A549 (cell line): ENCODE measurements around the gene OR8S1. TPM values are rescaled to one million over a fixed set of nuclear protein-coding genes. Genes with fewer than 3 reads are reported as not detected.

Experiments
- ATAC-seq, 2 experiments: fragments of 200-7000 bp in 1 of 2; fragments of >200 bp in 1 of 2; cut with Nextera tagmentation in 1 of 2; cut with Tn5 transposase in 1 of 2; 3 replicates each; pipeline versions ENCODE4 v1.8.0 to v1.9.1; 2018 to 2020; ENCODE audit warnings: mild to moderate bottlenecking in 1 of 2, moderate library complexity in 1 of 2
- CTCF ChIA-PET: fragments of 300-600 bp; sonication (Branson Sonifier 250); formaldehyde crosslinking; extraction: SDS; loops from one replicate; lab custom pipeline; 2021; ENCODE audit warnings: antibody characterized with exemption, inconsistent platforms; lab: Yijun Ruan, JAX
- POLR2A ChIA-PET: fragments of 350-600 bp; formaldehyde crosslinking; extraction: SDS; loops from one replicate; lab custom pipeline; 2021; ENCODE audit warnings: antibody characterized with exemption, inconsistent platforms; lab: Yijun Ruan, JAX
- DNase-seq, 2 experiments: peaks; one replicate each; pipeline versions ENCODE4 v3.0.0 to v3.0.0-alpha.2; 2011 to 2016; ENCODE audit warnings: low read depth in 1 of 2, low spot score in 1 of 2
- FAIRE-seq: peaks from 2 replicates; lab custom pipeline; 2011; peaks lifted over from hg19 to GRCh38; lab: Jason Lieb, UNC
- H3K27ac ChIP-seq, 2 experiments: fragments of >200 bp; sonication (Bioruptor Twin); formaldehyde crosslinking; 3 replicates each; pipeline ENCODE4 v1.5.1; 2016 to 2017
- H3K4me1 ChIP-seq: fragments of >200 bp; sonication (Bioruptor Twin); formaldehyde crosslinking; 3 replicates; pipeline ENCODE4 v1.6.1; 2016
- H3K4me2 ChIP-seq: fragments of >200 bp; sonication (Bioruptor Twin); formaldehyde crosslinking; 3 replicates; pipeline ENCODE4 v1.6.1; 2016
- H3K4me3 ChIP-seq: fragments of >200 bp; sonication (Bioruptor Twin); formaldehyde crosslinking; 3 replicates; pipeline ENCODE4 v1.5.1; 2016
- H3K9me3 ChIP-seq: fragments of >200 bp; sonication (Bioruptor Twin); formaldehyde crosslinking; 3 replicates; pipeline ENCODE4 v1.6.1; 2016
- ATOH8 ChIP-seq: fragments of 250-450 bp; sonication (Bioruptor Pico); IDR thresholded peaks from 2 replicates; pipeline ENCODE4 v1.5.0; 2020; ENCODE audit warnings: low read depth, mild to moderate bottlenecking, moderate library complexity
- CBX2 ChIP-seq: fragments of 200-600 bp; sonication (generic); IDR thresholded peaks from 2 replicates; pipeline ENCODE4 v1.6.1; 2016; ENCODE audit warnings: low read depth, mild to moderate bottlenecking, borderline replicate concordance
- CBX8 ChIP-seq: fragments of 200-600 bp; sonication (generic); IDR thresholded peaks from 2 replicates; pipeline ENCODE4 v1.6.1; 2016
- CEBPB ChIP-seq, 2 experiments: fragments of >200 bp in 1 of 2; sonication (Bioruptor Twin) in 1 of 2; formaldehyde crosslinking in 1 of 2; IDR thresholded peaks; 2 replicates each; pipeline ENCODE4 v1.6.1; 2012 to 2016
- CHD2 ChIP-seq: fragments of 150-350 bp; IDR thresholded peaks from 2 replicates; pipeline ENCODE4 v1.6.1; 2014; ENCODE audit warnings: low read length; ENCODE audit not compliant: partially characterized antibody
- ELK1 ChIP-seq: fragments of 150-350 bp; IDR thresholded peaks from 2 replicates; pipeline ENCODE4 v1.6.1; 2014; ENCODE audit warnings: low read depth, mild to moderate bottlenecking, low read length
- ESRRA ChIP-seq: fragments of 150-350 bp; IDR thresholded peaks from 2 replicates; pipeline ENCODE4 v1.6.1; 2014; ENCODE audit warnings: mild to moderate bottlenecking, low read length, borderline replicate concordance
- FOXS1 ChIP-seq: fragments of 250-450 bp; sonication (Bioruptor Pico); IDR thresholded peaks from 2 replicates; pipeline ENCODE4 v1.5.0; 2020; ENCODE audit warnings: mild to moderate bottlenecking, moderate library complexity
- HDAC2 ChIP-seq: fragments of 200-600 bp; sonication (generic); IDR thresholded peaks from 2 replicates; pipeline ENCODE4 v1.6.1; 2016
- HMGXB4 ChIP-seq: fragments of 250-450 bp; sonication (Bioruptor Pico); IDR thresholded peaks from 2 replicates; pipeline ENCODE4 v1.5.0; 2021; ENCODE audit warnings: mild to moderate bottlenecking, moderate library complexity, borderline replicate concordance
- HOXB13 ChIP-seq: fragments of 250-450 bp; sonication (Bioruptor Pico); IDR thresholded peaks from 2 replicates; pipeline ENCODE4 v1.5.0; 2020; ENCODE audit warnings: low read depth, mild to moderate bottlenecking, moderate library complexity
- JUN ChIP-seq, 2 experiments: fragments of >200 bp; sonication (Bioruptor Twin); formaldehyde crosslinking; IDR thresholded peaks; 2 replicates in 1 of 2; 3 replicates in 1 of 2; pipeline ENCODE4 v1.6.1; 2016 to 2017
- JUNB ChIP-seq: fragments of >200 bp; sonication (Bioruptor Twin); formaldehyde crosslinking; IDR thresholded peaks from 2 replicates; pipeline ENCODE4 v1.6.1; 2016
- KDM5A ChIP-seq: fragments of 200-600 bp; sonication (generic); IDR thresholded peaks from 2 replicates; pipeline ENCODE4 v1.6.1; 2016; ENCODE audit warnings: antibody characterized with exemption, mild to moderate bottlenecking
- MAZ ChIP-seq: fragments of 150-350 bp; IDR thresholded peaks from 2 replicates; pipeline ENCODE4 v1.6.1; 2014; ENCODE audit warnings: antibody characterized with exemption, low read depth, low read length, borderline replicate concordance
- PHF8 ChIP-seq: fragments of 200-600 bp; sonication (generic); IDR thresholded peaks from 2 replicates; pipeline ENCODE4 v1.6.1; 2016; ENCODE audit warnings: low read depth, mild to moderate bottlenecking, antibody characterized with exemption, moderate library complexity, borderline replicate concordance
- POLR2A ChIP-seq: IDR thresholded peaks from 2 replicates; pipeline ENCODE4 v1.6.1; 2012; ENCODE audit warnings: mild to moderate bottlenecking, low read length
- RARB ChIP-seq: fragments of 250-450 bp; sonication (Bioruptor Pico); IDR thresholded peaks from 2 replicates; pipeline ENCODE4 v1.8.0; 2021; ENCODE audit warnings: mild to moderate bottlenecking, moderate library complexity
- RCOR1 ChIP-seq: fragments of 150-350 bp; IDR thresholded peaks from 2 replicates; pipeline ENCODE4 v1.6.1; 2014; ENCODE audit warnings: antibody characterized with exemption, low read length, low read depth
- RFX5 ChIP-seq: fragments of 450-650 bp; IDR thresholded peaks from 2 replicates; pipeline ENCODE4 v1.7.1; 2014; ENCODE audit warnings: antibody characterized with exemption, mild to moderate bottlenecking, moderate library complexity
- ZC3H11A ChIP-seq: fragments of 450-650 bp; IDR thresholded peaks from 2 replicates; pipeline ENCODE4 v1.6.1; 2014; ENCODE audit warnings: antibody characterized with exemption, mild to moderate bottlenecking
- ZFP36 ChIP-seq: fragments of 450-650 bp; IDR thresholded peaks from 2 replicates; pipeline ENCODE4 v1.6.1; 2014; ENCODE audit warnings: borderline replicate concordance; ENCODE audit not compliant: partially characterized antibody
- whole genome bisulfite sequencing: methylation state at CpG from one replicate; pipeline ENCODE4 v1.1.6; 2017; ENCODE audit errors: missing lambda C conversion rate; 5-methylcytosine and 5-hydroxymethylcytosine counted together
- polyA plus RNA-seq, 4 experiments: library from polyadenylated mRNA; depleted of rRNA in 3 of 4; stranded (reverse); fragments of >200 nt; fragmentation: RNase III in 1 of 4; extraction: RNeasy Plus Mini Kit Qiagen cat#74134 plus additional on column Dnase treatment in 1 of 4; gene quantifications; 2 replicates in 3 of 4; 3 replicates in 1 of 4; pipeline ENCODE4 v1.2.3, GENCODE V29; 2011 to 2017

OR8S1 gene
- polyA plus RNA-seq, 2 of the 4 experiments (the other 2 are of a cell fraction): not detected

GRCh38 chr12:48567731-48568130 lies 42.3 kb downstream of the OR8S1 start:
- no peak for TF ChIP-seq ATOH8
- TF ChIP-seq ZFP36: no peak
- no peak for TF ChIP-seq ELK1
- no peak for TF ChIP-seq CHD2
- TF ChIP-seq KDM5A: no peak
- no peak for TF ChIP-seq PHF8
- TF ChIP-seq CBX8: no peak
- no peak for TF ChIP-seq CEBPB (IDR thresholded peaks at IDR 0.05)
- TF ChIP-seq ESRRA: no peak
- TF ChIP-seq HMGXB4 (CRISPR knock-in tag): no peak
- no peak for TF ChIP-seq RCOR1
- TF ChIP-seq FOXS1 (CRISPR knock-in tag): no peak
- TF ChIP-seq RARB: no peak
- TF ChIP-seq HOXB13: no peak
- TF ChIP-seq MAZ: no peak
- WGBS: 6% methylated on average over 4 of the region's 4 CpGs
- POLR2A ChIA-PET: no interaction called here
- Histone ChIP-seq H3K4me2 (no peak overlapping the region), H3K4me3 (no peak overlapping the region), H3K4me1 (no peaks in the 10 kb centered on the region), H3K9me3 (no peaks in the 10 kb centered on the region), H3K27ac (no peak overlapping the region)
- ATAC-seq (no peak), DNase-seq (no peak), FAIRE-seq (no peak)
- CTCF ChIA-PET: interaction anchor here (1.5 kb wide), 2 partner anchors 42 to 50 kb away, joined by 3 to 6 read pairs; no protein-coding TSS in a partner anchor

- Histone ChIP-seq H3K9me3 (no peaks in the 10 kb centered on the region), H3K27ac (no peak within 1 kb of the TSS), H3K4me1 (no peaks in the 10 kb centered on the region), H3K4me3 (no peak within 1 kb of the TSS), H3K4me2 (no peak within 1 kb of the TSS)
- ATAC-seq (no peak), FAIRE-seq (no peak), DNase-seq (no peak)
- POLR2A ChIA-PET: no interaction called here
- 0% methylated on average over 1 of the region's 1 CpG for WGBS
- TF ChIP-seq JUN (IDR thresholded peaks at IDR 0.05) (no peak), HDAC2 (no peak), FOXS1 (CRISPR knock-in tag) (no peak), ZC3H11A (no peak), ATOH8 (no peak), RFX5 (no peak), POLR2A (no peak), CBX2 (no peak), JUNB (no peak), MAZ (no peak)
- CTCF ChIA-PET: interaction anchor here (2.4 kb wide), 1 partner anchor 48 kb away, joined by 8 read pairs; no protein-coding TSS in a partner anchor
These were observed 44.5 kb downstream of the OR8S1 start, which contains the start of gene LALBA for GRCh38 chr12:48569946-48570345. TSS of gene LALBA (minus strand) at chr12:48570046. CDS start at chr12:48570020, 26 bp downstream.
